ENCODE results near the gene AOPEP.

AOPEP gene

GRCh38 chr9:94740145-94740840 is 13.8 kb downstream of the AOPEP start:
- TF ChIP-seq, protein P1, sequence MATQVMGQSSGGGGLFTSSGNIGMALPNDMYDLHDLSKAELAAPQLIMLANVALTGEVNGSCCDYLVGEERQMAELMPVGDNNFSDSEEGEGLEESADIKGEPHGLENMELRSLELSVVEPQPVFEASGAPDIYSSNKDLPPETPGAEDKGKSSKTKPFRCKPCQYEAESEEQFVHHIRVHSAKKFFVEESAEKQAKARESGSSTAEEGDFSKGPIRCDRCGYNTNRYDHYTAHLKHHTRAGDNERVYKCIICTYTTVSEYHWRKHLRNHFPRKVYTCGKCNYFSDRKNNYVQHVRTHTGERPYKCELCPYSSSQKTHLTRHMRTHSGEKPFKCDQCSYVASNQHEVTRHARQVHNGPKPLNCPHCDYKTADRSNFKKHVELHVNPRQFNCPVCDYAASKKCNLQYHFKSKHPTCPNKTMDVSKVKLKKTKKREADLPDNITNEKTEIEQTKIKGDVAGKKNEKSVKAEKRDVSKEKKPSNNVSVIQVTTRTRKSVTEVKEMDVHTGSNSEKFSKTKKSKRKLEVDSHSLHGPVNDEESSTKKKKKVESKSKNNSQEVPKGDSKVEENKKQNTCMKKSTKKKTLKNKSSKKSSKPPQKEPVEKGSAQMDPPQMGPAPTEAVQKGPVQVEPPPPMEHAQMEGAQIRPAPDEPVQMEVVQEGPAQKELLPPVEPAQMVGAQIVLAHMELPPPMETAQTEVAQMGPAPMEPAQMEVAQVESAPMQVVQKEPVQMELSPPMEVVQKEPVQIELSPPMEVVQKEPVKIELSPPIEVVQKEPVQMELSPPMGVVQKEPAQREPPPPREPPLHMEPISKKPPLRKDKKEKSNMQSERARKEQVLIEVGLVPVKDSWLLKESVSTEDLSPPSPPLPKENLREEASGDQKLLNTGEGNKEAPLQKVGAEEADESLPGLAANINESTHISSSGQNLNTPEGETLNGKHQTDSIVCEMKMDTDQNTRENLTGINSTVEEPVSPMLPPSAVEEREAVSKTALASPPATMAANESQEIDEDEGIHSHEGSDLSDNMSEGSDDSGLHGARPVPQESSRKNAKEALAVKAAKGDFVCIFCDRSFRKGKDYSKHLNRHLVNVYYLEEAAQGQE (IDR thresholded peaks at IDR 0.05; ENCODE audit: low read depth) = no peak
- TF ChIP-seq ZBTB7A (IDR thresholded peaks at IDR 0.05; ENCODE audit: low read depth) (no peak), MAX (IDR thresholded peaks at IDR 0.05) (no peak), TAF1 (IDR thresholded peaks at IDR 0.05; ENCODE audit: low read depth) (no peak), CREB1 (IDR thresholded peaks at IDR 0.05; ENCODE audit: low read depth) (no peak), EP300 (IDR thresholded peaks at IDR 0.05; ENCODE audit: borderline replicate concordance) (no peak), FOXM1 (IDR thresholded peaks at IDR 0.05; ENCODE audit: borderline replicate concordance, low read depth) (no peak), CEBPB (IDR thresholded peaks at IDR 0.05) (no peak), YY1 (IDR thresholded peaks at IDR 0.05; ENCODE audit: low read depth) (no peak), TCF12 (IDR thresholded peaks at IDR 0.05; ENCODE audit: low read depth) (no peak), TEAD4 (IDR thresholded peaks at IDR 0.05) (no peak), NFIC (IDR thresholded peaks at IDR 0.05) (no peak), EGR1 (IDR thresholded peaks at IDR 0.05) (no peak), RAD21 (IDR thresholded peaks at IDR 0.05; ENCODE audit: low read depth) (no peak)
- TF ChIP-seq, protein P2, sequence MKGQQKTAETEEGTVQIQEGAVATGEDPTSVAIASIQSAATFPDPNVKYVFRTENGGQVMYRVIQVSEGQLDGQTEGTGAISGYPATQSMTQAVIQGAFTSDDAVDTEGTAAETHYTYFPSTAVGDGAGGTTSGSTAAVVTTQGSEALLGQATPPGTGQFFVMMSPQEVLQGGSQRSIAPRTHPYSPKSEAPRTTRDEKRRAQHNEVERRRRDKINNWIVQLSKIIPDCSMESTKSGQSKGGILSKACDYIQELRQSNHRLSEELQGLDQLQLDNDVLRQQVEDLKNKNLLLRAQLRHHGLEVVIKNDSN (IDR thresholded peaks at IDR 0.05) = no peak

DNA sequence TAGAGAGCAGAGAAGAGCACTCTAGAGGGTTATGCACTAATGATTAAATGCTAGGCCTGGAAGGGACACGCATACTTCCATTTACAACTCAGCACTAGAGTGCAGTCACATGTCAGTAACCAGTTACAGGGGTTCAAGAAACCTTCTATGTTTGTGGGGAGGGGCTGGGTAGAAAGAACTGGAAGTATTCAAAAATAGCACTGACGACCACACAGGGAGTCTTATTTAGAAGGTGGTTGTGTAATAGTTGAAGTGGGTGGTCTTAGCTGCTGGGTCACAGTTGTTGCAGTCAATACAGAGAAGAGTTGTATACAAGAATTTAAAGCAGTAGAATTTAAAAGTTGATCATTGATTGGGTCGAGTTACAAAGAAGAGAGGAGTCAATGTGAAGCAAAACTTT is 15.4 kb downstream of the AOPEP start:
- TF ChIP-seq NFIC (IDR thresholded peaks at IDR 0.05) = no peak
- TF ChIP-seq CREB1 (IDR thresholded peaks at IDR 0.05; ENCODE audit: low read depth) = no peak
- no peak for TF ChIP-seq TCF12 (IDR thresholded peaks at IDR 0.05; ENCODE audit: low read depth)
- TF ChIP-seq TAF1 (IDR thresholded peaks at IDR 0.05; ENCODE audit: low read depth) = no peak
- TF ChIP-seq EGR1 (IDR thresholded peaks at IDR 0.05) = no peak
- TF ChIP-seq MAX (IDR thresholded peaks at IDR 0.05) = no peak
- TF ChIP-seq CEBPB (IDR thresholded peaks at IDR 0.05) = no peak
- TF ChIP-seq FOXM1 (IDR thresholded peaks at IDR 0.05; ENCODE audit: borderline replicate concordance, low read depth) = no peak
- TF ChIP-seq, protein P2 (IDR thresholded peaks at IDR 0.05) = no peak

GRCh38 chr9:94743035-94743954 is 16.8 kb downstream of the AOPEP start:
- TF ChIP-seq, protein P2 (IDR thresholded peaks at IDR 0.05) = no peak
- TF ChIP-seq YY1 (IDR thresholded peaks at IDR 0.05; ENCODE audit: low read depth) (no peak), RAD21 (IDR thresholded peaks at IDR 0.05; ENCODE audit: low read depth) (no peak), NFIC (IDR thresholded peaks at IDR 0.05) (no peak), ZBTB7A (IDR thresholded peaks at IDR 0.05; ENCODE audit: low read depth) (no peak)

- TF ChIP-seq EGR1 (IDR thresholded peaks at IDR 0.05) (no peak), TEAD4 (IDR thresholded peaks at IDR 0.05) (no peak), ZBTB7A (IDR thresholded peaks at IDR 0.05; ENCODE audit: low read depth) (no peak), EP300 (IDR thresholded peaks at IDR 0.05; ENCODE audit: borderline replicate concordance) (no peak), TAF1 (IDR thresholded peaks at IDR 0.05; ENCODE audit: low read depth) (no peak), NFIC (IDR thresholded peaks at IDR 0.05) (no peak), MAX (IDR thresholded peaks at IDR 0.05) (no peak), TCF12 (IDR thresholded peaks at IDR 0.05; ENCODE audit: low read depth) (no peak), CEBPB (IDR thresholded peaks at IDR 0.05) (no peak), RAD21 (IDR thresholded peaks at IDR 0.05; ENCODE audit: low read depth) (no peak)
- TF ChIP-seq, protein P1 (IDR thresholded peaks at IDR 0.05; ENCODE audit: low read depth) = no peak
Measured at GRCh38 chr9:94745806-94746540, 19.5 kb downstream of the AOPEP start.
